DND-41 (cell line): ENCODE results near the gene BAG5.
A peak's percentile ranks its signal among the peaks of the same experiment; 100 is the strongest.
"Not testable (repeated sequence)": the region's sequence is repeated elsewhere in the genome, so short reads cannot be mapped to it uniquely, and the experiment has no call there.

Experiments used
- ATAC-seq: fragments of 200-7000 bp; cut with Tn5 transposase; 3 replicates; pipeline ENCODE4 v1.9.1; 2021; ENCODE audit warnings: low read depth; ENCODE audit not compliant: insufficient read depth
- DNase-seq: peaks from one replicate; pipeline ENCODE4 v3.0.0-alpha.2; 2020
- H2AFZ ChIP-seq: 2 replicates; pipeline ENCODE4 v1.6.0; 2012; ENCODE audit warnings: low read depth, low read length
- H3K27ac ChIP-seq: 2 replicates; pipeline ENCODE4 v1.5.1; 2012; ENCODE audit warnings: low read length, inconsistent platforms
- H3K27me3 ChIP-seq: fragments of 200-600 bp; sonication (generic); 2 replicates; pipeline ENCODE4 v1.6.0; 2012; ENCODE audit warnings: low read length, mild to moderate bottlenecking, inconsistent platforms; ENCODE audit not compliant: insufficient read depth, poor library complexity
- H3K36me3 ChIP-seq: 2 replicates; pipeline ENCODE4 v1.5.1; 2012; ENCODE audit warnings: low read length, inconsistent platforms; ENCODE audit not compliant: insufficient read depth
- H3K4me1 ChIP-seq: 2 replicates; pipeline ENCODE4 v1.5.1; 2012; ENCODE audit warnings: mild to moderate bottlenecking, low read length; ENCODE audit not compliant: insufficient read depth
- H3K4me2 ChIP-seq: 2 replicates; pipeline ENCODE4 v1.6.0; 2012; ENCODE audit warnings: mild to moderate bottlenecking, moderate library complexity, low read length, inconsistent platforms; ENCODE audit not compliant: insufficient read depth
- H3K4me3 ChIP-seq, 2 experiments: fragments of 200-600 bp in 1 of 2; shearing (Covaris generic) in 1 of 2; 2 replicates each; pipeline ENCODE4 v1.5.1; 2012 to 2016; ENCODE audit warnings: inconsistent platforms in 2 of 2, low read length in 2 of 2, mild to moderate bottlenecking in 2 of 2, low read depth in 1 of 2, moderate library complexity in 1 of 2
- H3K79me2 ChIP-seq: 2 replicates; pipeline ENCODE4 v1.6.0; 2012; ENCODE audit warnings: low read length, inconsistent platforms; ENCODE audit not compliant: insufficient read depth
- H3K9ac ChIP-seq: 2 replicates; pipeline ENCODE4 v1.6.0; 2012; ENCODE audit warnings: low read depth, mild to moderate bottlenecking, inconsistent platforms, low read length, moderate library complexity
- H3K9me3 ChIP-seq: 2 replicates; pipeline ENCODE4 v1.5.1; 2012; ENCODE audit warnings: low read length, moderate library complexity, mild to moderate bottlenecking, inconsistent platforms; ENCODE audit not compliant: insufficient read depth, severe bottlenecking
- H4K20me1 ChIP-seq: 2 replicates; pipeline ENCODE4 v1.6.0; 2012; ENCODE audit warnings: low read length; ENCODE audit not compliant: insufficient read depth
- EZH2 ChIP-seq: IDR thresholded peaks from 3 replicates; pipeline ENCODE4 v1.6.1; 2012; ENCODE audit warnings: borderline replicate concordance, low read depth, mild to moderate bottlenecking, moderate library complexity, low read length, inconsistent platforms; ENCODE audit not compliant: severe bottlenecking
- TF ChIP-seq, protein P1 (sequence below): IDR thresholded peaks from 2 replicates; pipeline ENCODE4 v1.5.1; 2012; ENCODE audit warnings: borderline replicate concordance, low read length, moderate library complexity, mild to moderate bottlenecking; ENCODE audit not compliant: poor library complexity, severe bottlenecking; ENCODE audit errors: extremely low read depth

BAG5 gene

DNA sequence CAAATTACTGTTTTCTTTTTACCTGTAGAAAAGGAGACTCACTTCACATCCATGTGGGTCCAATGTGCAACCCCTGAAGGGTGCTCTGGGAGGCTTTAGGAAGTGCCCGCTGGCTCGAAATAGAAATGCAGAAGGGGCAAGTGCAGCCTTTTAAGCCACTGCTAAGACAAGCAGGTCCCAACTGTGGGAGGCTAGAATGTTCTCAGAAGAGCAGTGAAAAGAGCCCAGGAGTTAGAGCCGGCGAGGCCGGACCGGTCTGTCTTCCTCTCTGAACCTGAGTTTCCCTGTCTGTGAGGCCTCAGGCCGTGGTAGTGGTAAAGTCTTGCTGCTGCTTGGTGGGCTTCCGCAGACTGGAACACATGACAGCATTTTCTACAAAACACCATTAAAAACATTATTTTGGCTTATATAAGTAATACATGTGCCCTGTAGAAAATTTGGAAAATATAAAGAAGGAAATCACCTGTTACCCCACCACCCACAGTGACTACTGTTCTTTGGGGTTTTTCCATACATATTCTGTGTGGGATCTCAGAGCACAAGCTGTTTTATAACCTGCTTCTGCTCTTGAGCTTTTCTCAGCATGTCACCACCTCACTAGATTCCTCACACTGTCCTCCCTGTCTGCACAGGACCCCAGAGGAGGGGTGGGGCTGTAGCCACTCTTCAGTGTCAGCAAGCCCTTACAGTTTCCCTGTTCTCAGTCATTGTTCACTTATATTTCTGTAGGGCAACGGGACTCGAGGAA lies 45.9 kb downstream of the BAG5 start:
- DNase-seq (no peak), ATAC-seq (no peak)
- Histone ChIP-seq H3K27ac (no peak overlapping the region), H3K4me2 (no peak overlapping the region), H3K36me3 (no peaks in the 10 kb centered on the region), H4K20me1 (0 out of 2 replicates have a peak, but pooled peaks cover 10% of the 10 kb centered on the region), H3K9me3 (no peaks in the 10 kb centered on the region), H3K27me3 (no peaks in the 10 kb centered on the region), H3K4me1 (peaks cover 8% of the 10 kb centered on the region; the same call in 1 of the 2 replicates), H3K79me2 (no peaks in the 10 kb centered on the region), H3K4me3 (no peak overlapping the region), H2AFZ (no peak overlapping the region), H3K9ac (no peak overlapping the region)
- TF ChIP-seq EZH2: no peak
- TF ChIP-seq, protein P1, sequence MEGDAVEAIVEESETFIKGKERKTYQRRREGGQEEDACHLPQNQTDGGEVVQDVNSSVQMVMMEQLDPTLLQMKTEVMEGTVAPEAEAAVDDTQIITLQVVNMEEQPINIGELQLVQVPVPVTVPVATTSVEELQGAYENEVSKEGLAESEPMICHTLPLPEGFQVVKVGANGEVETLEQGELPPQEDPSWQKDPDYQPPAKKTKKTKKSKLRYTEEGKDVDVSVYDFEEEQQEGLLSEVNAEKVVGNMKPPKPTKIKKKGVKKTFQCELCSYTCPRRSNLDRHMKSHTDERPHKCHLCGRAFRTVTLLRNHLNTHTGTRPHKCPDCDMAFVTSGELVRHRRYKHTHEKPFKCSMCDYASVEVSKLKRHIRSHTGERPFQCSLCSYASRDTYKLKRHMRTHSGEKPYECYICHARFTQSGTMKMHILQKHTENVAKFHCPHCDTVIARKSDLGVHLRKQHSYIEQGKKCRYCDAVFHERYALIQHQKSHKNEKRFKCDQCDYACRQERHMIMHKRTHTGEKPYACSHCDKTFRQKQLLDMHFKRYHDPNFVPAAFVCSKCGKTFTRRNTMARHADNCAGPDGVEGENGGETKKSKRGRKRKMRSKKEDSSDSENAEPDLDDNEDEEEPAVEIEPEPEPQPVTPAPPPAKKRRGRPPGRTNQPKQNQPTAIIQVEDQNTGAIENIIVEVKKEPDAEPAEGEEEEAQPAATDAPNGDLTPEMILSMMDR: no peak

DNA sequence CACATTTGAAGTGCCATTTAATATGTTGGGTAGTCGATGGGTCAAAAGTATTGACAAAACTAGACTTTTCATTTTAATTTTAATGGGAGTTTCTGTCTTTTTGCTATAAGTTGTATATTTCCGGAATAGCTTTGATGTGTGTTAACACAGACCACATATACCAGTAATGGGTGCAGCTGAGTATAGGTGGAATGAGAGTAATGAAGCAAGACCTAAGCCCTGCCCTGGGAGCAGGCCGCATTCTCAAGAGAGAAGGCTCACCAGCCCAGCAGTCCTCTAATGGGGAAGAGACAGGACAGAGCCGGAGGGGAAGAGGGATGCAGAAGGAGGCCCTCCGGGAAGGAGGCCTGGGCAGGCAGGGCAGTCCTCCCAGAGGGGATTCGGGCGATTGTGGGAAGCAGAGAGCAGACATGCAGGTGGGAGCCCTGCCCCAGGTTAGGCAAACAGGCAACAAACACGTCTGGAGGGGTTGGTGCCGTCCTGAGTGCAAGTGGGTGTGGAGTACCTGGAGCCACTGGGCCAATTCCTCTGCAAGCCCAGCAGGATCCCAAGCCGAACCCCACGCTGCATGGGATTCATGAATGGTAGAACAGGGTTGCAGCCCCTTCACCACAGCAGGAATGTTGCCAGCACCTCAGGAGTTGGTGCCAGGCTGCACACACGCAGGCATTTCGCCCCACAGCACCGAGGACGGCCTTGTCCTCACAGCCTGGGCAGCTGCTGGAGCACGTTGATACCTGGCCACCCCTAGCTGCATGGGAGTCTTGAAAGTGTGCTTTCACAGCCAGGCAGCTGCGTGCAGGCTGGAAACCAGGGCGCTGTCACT lies 47.6 kb downstream of the BAG5 start:
- Histone ChIP-seq H2AFZ (no peak overlapping the region), H3K36me3 (peaks cover 7% of the 10 kb centered on the region), H3K4me2 (no peak overlapping the region), H3K4me1 (no peaks in the 10 kb centered on the region), H3K9ac (no peak overlapping the region), H3K27me3 (no peaks in the 10 kb centered on the region), H3K9me3 (no peaks in the 10 kb centered on the region), H3K79me2 (no peaks in the 10 kb centered on the region), H3K4me3 (no peak overlapping the region), H4K20me1 (0 out of 2 replicates have a peak, but pooled peaks cover 10% of the 10 kb centered on the region), H3K27ac (no peak overlapping the region)
- no peak for TF ChIP-seq EZH2
- TF ChIP-seq, protein P1: no peak
- ATAC-seq (no peak), DNase-seq (no peak)

DNA sequence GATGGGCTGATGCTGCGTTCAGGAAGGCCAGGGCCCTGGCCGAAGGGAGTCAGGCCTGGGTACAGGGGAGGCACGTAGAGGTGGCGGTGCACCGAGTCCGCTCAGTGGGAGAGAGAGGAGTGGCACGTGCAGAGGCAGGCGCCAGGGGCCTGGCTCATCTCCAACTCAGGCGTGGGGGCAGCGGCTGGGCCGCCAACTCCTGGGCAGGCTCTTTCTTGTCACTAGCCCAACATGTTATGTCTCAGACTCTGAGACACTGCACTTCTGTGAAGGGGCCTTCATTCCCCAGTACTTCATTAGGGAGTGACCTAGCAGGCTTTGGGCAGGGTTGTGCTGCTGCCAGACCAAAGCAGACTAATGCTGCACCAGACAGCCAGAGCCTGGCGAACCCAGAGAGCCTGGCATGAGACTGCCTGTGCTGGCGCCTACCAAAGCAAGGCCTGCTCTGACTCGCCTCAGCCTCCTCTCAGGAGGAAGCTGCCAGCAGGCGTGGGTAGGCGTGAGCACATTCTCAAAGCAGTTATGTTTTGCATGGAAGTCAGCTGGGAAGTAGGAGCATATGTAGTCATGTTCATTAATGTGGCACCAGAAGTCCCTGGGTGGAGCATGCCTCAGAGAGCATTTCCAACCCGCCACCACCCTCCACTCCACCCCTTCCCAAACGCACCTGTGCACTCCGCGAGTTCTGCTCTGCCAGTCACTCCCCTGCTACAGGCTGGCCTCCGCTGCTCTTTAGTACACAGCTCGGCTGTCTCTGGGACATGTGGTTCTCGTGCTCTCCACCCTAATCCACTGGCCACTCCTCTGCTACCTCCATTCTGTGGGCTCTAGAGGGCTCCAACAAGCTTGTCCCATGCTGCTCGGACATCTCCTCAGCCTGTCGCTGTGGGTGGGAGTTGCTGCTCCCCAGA lies 49.5 kb downstream of the BAG5 start:
- H3K4me2 ChIP-seq: no peak overlapping the region

DNA sequence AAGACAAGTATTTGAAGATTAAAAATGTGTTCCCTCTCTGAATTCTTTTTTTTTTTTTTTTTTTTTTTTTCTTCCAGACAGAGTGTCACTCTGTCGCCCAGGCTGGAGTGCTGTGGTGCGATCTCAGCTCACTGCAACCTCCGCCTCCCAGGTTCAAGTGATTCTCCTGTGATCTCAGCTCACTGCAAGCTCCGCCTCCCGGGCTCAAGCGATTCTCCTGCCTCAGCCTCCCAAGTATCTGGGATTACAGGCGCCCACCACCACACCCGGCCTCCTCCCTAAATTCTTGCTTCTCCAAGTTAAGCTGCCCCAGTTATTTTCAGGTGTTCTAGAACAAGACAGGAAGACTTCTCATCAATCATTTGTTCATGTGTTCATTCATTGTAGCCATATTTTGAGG lies 50.3 kb downstream of the BAG5 start:
- H3K4me1 ChIP-seq, ATAC-seq, H3K4me3 ChIP-seq, H3K27ac ChIP-seq, DNase-seq, H3K9ac ChIP-seq, H3K27me3 ChIP-seq, H3K79me2 ChIP-seq, H3K4me2 ChIP-seq, H3K9me3 ChIP-seq, H4K20me1 ChIP-seq, H2AFZ ChIP-seq: not testable (repeated sequence)
- H3K36me3 ChIP-seq: peaks cover 20% of the 10 kb centered on the region

More for the DNA sequence above, 49.5 kb downstream of the BAG5 start:
- Histone ChIP-seq H3K4me1 (no peaks in the 10 kb centered on the region), H3K9ac (no peak overlapping the region), H2AFZ (no peak overlapping the region), H3K36me3 (peaks cover 14% of the 10 kb centered on the region), H3K4me3 (no peak overlapping the region), H3K27ac (peak overlapping the region; percentile 44; the same call in 1 of the 2 replicates), H3K27me3 (no peaks in the 10 kb centered on the region), H3K9me3 (no peaks in the 10 kb centered on the region), H4K20me1 (0 out of 2 replicates have a peak, but pooled peaks cover 6% of the 10 kb centered on the region), H3K79me2 (no peaks in the 10 kb centered on the region)
- no peak for TF ChIP-seq EZH2
- TF ChIP-seq, protein P1: no peak
- ATAC-seq: peak; percentile 45
- DNase-seq: no peak
